HL-60 (cell line): ENCODE data around the gene IGFBP2.

Experiments
- DNase-seq, 2 experiments: peaks; one replicate each; pipeline ENCODE4 v3.0.0-alpha.2; 2010 to 2020; ENCODE audit warnings: low read depth in 1 of 2, low spot score in 1 of 2
- H3K27ac ChIP-seq: fragments of 250-450 bp; sonication (Bioruptor Pico); replicated peaks from 2 replicates; pipeline ENCODE4 v1.5.1; 2020; ENCODE audit warnings: mild to moderate bottlenecking, moderate library complexity
- H3K27me3 ChIP-seq: fragments of 250-450 bp; sonication (Bioruptor Pico); 2 replicates; pipeline ENCODE4 v1.5.1; 2021; ENCODE audit warnings: mild to moderate bottlenecking, moderate library complexity; ENCODE audit not compliant: insufficient read depth, poor library complexity, severe bottlenecking
- H3K4me3 ChIP-seq: replicated peaks from 2 replicates; pipeline ENCODE4 v1.5.1; 2011; ENCODE audit warnings: mild to moderate bottlenecking, control low read depth, low read length; ENCODE audit not compliant: insufficient read depth
- GABPA ChIP-seq: IDR thresholded peaks from 2 replicates; pipeline ENCODE4 v1.6.1; 2012; ENCODE audit warnings: low read depth
- POLR2AphosphoS5 ChIP-seq: IDR thresholded peaks from 2 replicates; pipeline ENCODE4 v1.6.1; 2012; ENCODE audit warnings: low read depth
- SPI1 ChIP-seq: IDR thresholded peaks from 2 replicates; pipeline ENCODE4 v1.6.1; 2012; ENCODE audit warnings: low read depth, mild to moderate bottlenecking, borderline replicate concordance
- TF ChIP-seq, protein P1 (sequence below): IDR thresholded peaks from one replicate; pipeline ENCODE4 v1.5.1; 2011; ENCODE audit warnings: low read length, control low read depth, inconsistent platforms; ENCODE audit not compliant: insufficient read depth
- TF ChIP-seq, protein P2 (sequence below): IDR thresholded peaks from 2 replicates; pipeline ENCODE4 v1.6.1; 2012; ENCODE audit warnings: low read depth; ENCODE audit not compliant: insufficient replicate concordance

IGFBP2 gene

DNA sequence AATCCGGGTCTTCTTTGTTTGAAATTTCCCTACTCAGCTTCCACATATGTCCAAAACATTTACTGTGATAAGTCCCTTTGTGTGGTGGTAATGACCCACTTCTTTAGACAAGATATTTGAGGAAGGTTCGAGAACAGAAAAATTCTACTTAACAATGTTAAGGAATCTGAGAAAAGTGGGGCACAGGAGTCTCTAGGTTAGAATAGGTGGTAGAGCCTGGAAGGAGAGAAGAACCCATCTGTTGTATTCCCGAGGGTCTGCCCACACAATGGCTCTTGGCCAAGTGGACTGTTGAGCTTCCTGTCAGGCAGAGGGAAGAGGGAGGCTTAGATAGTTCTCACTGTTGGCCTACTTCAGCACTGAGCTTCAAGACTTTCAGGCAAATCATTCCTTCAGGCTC lies 4.3 kb downstream of the IGFBP2 start:
- no peak for TF ChIP-seq GABPA
- TF ChIP-seq, protein P1, sequence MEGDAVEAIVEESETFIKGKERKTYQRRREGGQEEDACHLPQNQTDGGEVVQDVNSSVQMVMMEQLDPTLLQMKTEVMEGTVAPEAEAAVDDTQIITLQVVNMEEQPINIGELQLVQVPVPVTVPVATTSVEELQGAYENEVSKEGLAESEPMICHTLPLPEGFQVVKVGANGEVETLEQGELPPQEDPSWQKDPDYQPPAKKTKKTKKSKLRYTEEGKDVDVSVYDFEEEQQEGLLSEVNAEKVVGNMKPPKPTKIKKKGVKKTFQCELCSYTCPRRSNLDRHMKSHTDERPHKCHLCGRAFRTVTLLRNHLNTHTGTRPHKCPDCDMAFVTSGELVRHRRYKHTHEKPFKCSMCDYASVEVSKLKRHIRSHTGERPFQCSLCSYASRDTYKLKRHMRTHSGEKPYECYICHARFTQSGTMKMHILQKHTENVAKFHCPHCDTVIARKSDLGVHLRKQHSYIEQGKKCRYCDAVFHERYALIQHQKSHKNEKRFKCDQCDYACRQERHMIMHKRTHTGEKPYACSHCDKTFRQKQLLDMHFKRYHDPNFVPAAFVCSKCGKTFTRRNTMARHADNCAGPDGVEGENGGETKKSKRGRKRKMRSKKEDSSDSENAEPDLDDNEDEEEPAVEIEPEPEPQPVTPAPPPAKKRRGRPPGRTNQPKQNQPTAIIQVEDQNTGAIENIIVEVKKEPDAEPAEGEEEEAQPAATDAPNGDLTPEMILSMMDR, result no peak
- TF ChIP-seq, protein P2, sequence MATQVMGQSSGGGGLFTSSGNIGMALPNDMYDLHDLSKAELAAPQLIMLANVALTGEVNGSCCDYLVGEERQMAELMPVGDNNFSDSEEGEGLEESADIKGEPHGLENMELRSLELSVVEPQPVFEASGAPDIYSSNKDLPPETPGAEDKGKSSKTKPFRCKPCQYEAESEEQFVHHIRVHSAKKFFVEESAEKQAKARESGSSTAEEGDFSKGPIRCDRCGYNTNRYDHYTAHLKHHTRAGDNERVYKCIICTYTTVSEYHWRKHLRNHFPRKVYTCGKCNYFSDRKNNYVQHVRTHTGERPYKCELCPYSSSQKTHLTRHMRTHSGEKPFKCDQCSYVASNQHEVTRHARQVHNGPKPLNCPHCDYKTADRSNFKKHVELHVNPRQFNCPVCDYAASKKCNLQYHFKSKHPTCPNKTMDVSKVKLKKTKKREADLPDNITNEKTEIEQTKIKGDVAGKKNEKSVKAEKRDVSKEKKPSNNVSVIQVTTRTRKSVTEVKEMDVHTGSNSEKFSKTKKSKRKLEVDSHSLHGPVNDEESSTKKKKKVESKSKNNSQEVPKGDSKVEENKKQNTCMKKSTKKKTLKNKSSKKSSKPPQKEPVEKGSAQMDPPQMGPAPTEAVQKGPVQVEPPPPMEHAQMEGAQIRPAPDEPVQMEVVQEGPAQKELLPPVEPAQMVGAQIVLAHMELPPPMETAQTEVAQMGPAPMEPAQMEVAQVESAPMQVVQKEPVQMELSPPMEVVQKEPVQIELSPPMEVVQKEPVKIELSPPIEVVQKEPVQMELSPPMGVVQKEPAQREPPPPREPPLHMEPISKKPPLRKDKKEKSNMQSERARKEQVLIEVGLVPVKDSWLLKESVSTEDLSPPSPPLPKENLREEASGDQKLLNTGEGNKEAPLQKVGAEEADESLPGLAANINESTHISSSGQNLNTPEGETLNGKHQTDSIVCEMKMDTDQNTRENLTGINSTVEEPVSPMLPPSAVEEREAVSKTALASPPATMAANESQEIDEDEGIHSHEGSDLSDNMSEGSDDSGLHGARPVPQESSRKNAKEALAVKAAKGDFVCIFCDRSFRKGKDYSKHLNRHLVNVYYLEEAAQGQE, result no peak
- TF ChIP-seq POLR2AphosphoS5, result no peak
- no peak for TF ChIP-seq SPI1
- Histone ChIP-seq H3K4me3 (no peak overlapping the region), H3K27me3 (peaks cover 21% of the 10 kb centered on the region), H3K27ac (no peak overlapping the region)
- no peak for DNase-seq

DNA sequence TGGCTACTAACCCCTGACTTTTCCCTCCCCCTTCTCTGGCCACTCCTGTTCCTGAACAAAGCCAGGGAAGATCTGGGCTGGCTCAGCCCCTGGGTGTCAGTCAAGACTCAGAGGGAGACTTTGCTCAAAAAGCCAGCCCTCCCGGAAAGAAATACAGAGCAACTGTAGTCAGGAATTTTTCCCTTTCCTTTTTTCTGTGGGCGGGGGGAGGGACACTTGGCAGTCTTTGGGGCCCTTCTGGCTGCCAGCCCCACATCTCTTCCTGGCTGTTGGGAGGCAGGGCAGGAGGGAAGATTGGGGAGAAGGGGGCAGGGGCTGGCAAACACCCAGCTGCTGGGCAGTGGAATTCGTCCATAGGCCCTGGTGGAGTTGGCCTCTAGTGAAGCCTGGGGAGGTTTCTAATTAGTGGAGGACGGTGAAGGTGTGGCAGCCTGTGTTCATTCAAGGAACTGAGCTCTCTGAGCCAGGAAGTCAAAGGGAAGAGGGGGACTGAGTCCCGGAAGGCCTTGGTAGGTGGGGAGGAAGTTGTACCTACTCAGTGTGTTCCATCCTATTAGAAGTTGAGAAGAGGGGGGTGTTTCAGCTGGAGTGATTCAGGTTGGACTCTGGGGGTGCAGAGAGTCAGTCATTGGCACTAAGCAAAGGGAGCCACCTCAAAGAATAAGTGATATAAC lies 10.9 kb downstream of the IGFBP2 start:
- peaks cover 2% of the 10 kb centered on the region for H3K27me3 ChIP-seq
- H3K27ac ChIP-seq, result no peak overlapping the region
- DNase-seq, result no peak
- no peak overlapping the region for H3K4me3 ChIP-seq
- TF ChIP-seq GABPA (no peak), POLR2AphosphoS5 (no peak), SPI1 (no peak)
- TF ChIP-seq, protein P2, result no peak
- TF ChIP-seq, protein P1, result no peak

DNA sequence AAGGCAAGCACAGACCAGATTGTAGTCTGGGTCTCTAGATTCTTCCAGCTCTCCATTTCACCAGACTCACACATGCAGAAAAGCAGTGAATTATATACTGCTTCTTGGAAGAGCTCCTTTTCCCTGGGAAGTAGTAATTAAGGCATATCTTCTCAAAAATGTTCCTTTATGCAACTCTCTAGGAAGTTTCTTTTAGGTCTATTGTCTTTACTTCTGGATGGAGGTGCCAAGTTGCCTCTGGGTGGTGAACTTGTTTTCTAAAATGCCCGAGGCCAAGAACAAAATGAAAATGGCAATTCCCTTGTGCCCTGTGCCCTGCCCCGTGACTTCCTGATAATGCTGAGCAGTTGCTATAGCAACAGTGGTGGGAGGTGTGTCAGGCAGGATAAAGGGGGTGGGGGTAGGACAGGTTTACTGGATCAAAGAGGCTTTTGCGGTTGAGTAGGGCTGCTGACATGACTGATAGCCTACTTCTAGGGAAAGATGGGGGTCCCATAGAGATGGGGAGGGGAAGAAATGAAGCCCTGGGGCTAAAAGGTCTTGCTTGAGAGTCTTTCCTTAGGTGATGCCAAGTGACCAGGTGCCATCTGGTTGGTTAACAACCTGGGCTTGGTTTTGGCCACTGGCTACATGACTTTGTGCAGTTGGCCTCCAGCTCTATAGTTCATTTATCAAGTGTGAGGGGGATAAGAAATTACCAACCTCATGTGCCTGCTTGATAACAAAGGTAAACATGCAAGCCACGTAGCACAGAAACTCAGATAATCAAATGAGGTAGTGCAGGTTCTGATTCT lies 11.8 kb downstream of the IGFBP2 start:
- H3K4me3 ChIP-seq, result no peak overlapping the region
- H3K27me3 ChIP-seq, result peaks cover 2% of the 10 kb centered on the region
- H3K27ac ChIP-seq, result no peak overlapping the region
- no peak for DNase-seq
- TF ChIP-seq GABPA (no peak), SPI1 (no peak), POLR2AphosphoS5 (no peak)
- TF ChIP-seq, protein P1, result no peak
- TF ChIP-seq, protein P2, result no peak
